ENCODE data around the gene FGF8. TPM values are rescaled to one million over a fixed set of nuclear protein-coding genes. Genes with fewer than 3 reads are reported as not detected.
A peak's percentile ranks its signal among the peaks of the same experiment; 100 is the strongest.

The FGF8 gene
- total RNA-seq, 3 donors from 2014 or later = not detected

- intact Hi-C loops (cut with DNase I; ENCODE audit: low total_unique reads) = no loop called here
- no peak for DNase-seq (ENCODE audit: low spot score in 2 of 2)
- Histone ChIP-seq H3K27ac (no peak overlapping the region), H3K36me3 (no peaks in the 10 kb centered on the region), H3K9me3 (no peaks in the 10 kb centered on the region), H3K4me1 (peaks cover 6 to 8% of the 10 kb centered on the region in 2 donors), H3K4me3 (no peak overlapping the region), H3K27me3 (no peaks in the 10 kb centered on the region)
- TF ChIP-seq CTCF (IDR thresholded peaks at IDR 0.05) = no peak
- TF ChIP-seq POLR2A (IDR thresholded peaks at IDR 0.05) = no peak
- TF ChIP-seq POLR2AphosphoS5 (IDR thresholded peaks at IDR 0.05) = no peak
Measured at GRCh38 chr10:101785801-101786200, 9.9 kb upstream of the FGF8 start.

GRCh38 chr10:101784558-101784957, 8.6 kb upstream of the FGF8 start:
- intact Hi-C loops (cut with DNase I; ENCODE audit: low total_unique reads) = no loop called here
- Histone ChIP-seq H3K4me3 (no peak overlapping the region), H3K4me1 (peaks cover 6 to 8% of the 10 kb centered on the region in 2 donors), H3K27ac (no peak overlapping the region), H3K27me3 (peaks cover 0 to 2% of the 10 kb centered on the region in 2 donors), H3K9me3 (no peaks in the 10 kb centered on the region), H3K36me3 (no peaks in the 10 kb centered on the region)
- DNase-seq (ENCODE audit: low spot score in 2 of 2) = no peak
- TF ChIP-seq CTCF (IDR thresholded peaks at IDR 0.05) (no peak), POLR2A (IDR thresholded peaks at IDR 0.05) (no peak), POLR2AphosphoS5 (IDR thresholded peaks at IDR 0.05) (no peak)

- H3K27ac ChIP-seq = peak overlapping the region; percentile 66 to 70
- intact Hi-C loops (cut with DNase I; ENCODE audit: low total_unique reads) = no loop called here
- no peak for TF ChIP-seq CTCF (IDR thresholded peaks at IDR 0.05)
- TF ChIP-seq POLR2AphosphoS5 (IDR thresholded peaks at IDR 0.05) = no peak
- no peaks in the 10 kb centered on the region for H3K9me3 ChIP-seq
- peak overlapping the region; percentile 49 to 87 (median 79) for H3K4me3 ChIP-seq
- peaks cover 0 to 8% of the 10 kb centered on the region in 2 donors for H3K27me3 ChIP-seq
- no peaks in the 10 kb centered on the region for H3K36me3 ChIP-seq
- peaks cover 6 to 8% of the 10 kb centered on the region in 2 donors for H3K4me1 ChIP-seq
- no peak for DNase-seq (ENCODE audit: low spot score in 2 of 2)
Measured at GRCh38 chr10:101783736-101784118, 7.8 kb upstream of the FGF8 start.

- peak; percentile 72 to 78 for DNase-seq (ENCODE audit: low spot score in 2 of 2)
- peaks cover 0 to 15% of the 10 kb centered on the region in 2 donors for H3K27me3 ChIP-seq
- peak within 1 kb of the TSS; percentile 66 to 70 for H3K27ac ChIP-seq
- H3K4me3 ChIP-seq = peak within 1 kb of the TSS; percentile 49 to 87 (median 79)
- intact Hi-C loops (cut with DNase I; ENCODE audit: low total_unique reads) = no loop called here
- TF ChIP-seq POLR2AphosphoS5 (IDR thresholded peaks at IDR 0.05) = peak in 1 of 3 donors; percentile 12
- no peak for TF ChIP-seq CTCF (IDR thresholded peaks at IDR 0.05)
- no peaks in the 10 kb centered on the region for H3K36me3 ChIP-seq
- peaks cover 6 to 8% of the 10 kb centered on the region in 2 donors for H3K4me1 ChIP-seq
- no peaks in the 10 kb centered on the region for H3K9me3 ChIP-seq
Measured at GRCh38 chr10:101782811-101783735, 7.2 kb upstream of the FGF8 start, which contains the start of gene NPM3. Gene NPM3, minus strand, starts transcription at chr10:101783446. Its CDS starts 56 bp downstream, at chr10:101783390.

All from breast epithelium (tissue), 4 donors.